PC-9 (cell line): ENCODE data around the gene IQSEC1. TPM values are rescaled to one million over a fixed set of nuclear protein-coding genes. Genes with fewer than 3 reads are reported as not detected.

ENCODE experiments used
- BruUV-seq: library from RNA; stranded (reverse); fragments of 400-500 nt; replicated peaks from 2 replicates; lab custom pipeline; 2021; lab: Mats Ljungman, UMichigan
- CTCF ChIA-PET: fragments of 300-600 bp; sonication (Branson Sonifier 250); formaldehyde crosslinking; loops from one replicate; lab custom pipeline; 2022; ENCODE audit warnings: antibody characterized with exemption; lab: Charles Lee
- POLR2A ChIA-PET: fragments of 300-600 bp; sonication (Branson Sonifier 250); formaldehyde crosslinking; loops from one replicate; lab custom pipeline; 2022; ENCODE audit warnings: antibody characterized with exemption; ENCODE audit not compliant: unreplicated experiment; lab: Charles Lee
- DNase-seq, 2 experiments: peaks; one replicate each; pipeline versions ENCODE4 v3.0.0 to v3.0.0-alpha.2; 2015 to 2022; ENCODE audit warnings: mixed read lengths in 1 of 2
- H2AFZ ChIP-seq: fragments of 200-600 bp; sonication (generic); 2 replicates; pipeline ENCODE4 v1.8.1; 2017; ENCODE audit warnings: antibody characterized with exemption
- H3F3A ChIP-seq: fragments of 200-600 bp; sonication (generic); 2 replicates; pipeline ENCODE4 v1.8.1; 2017; ENCODE audit warnings: antibody characterized with exemption, mild to moderate bottlenecking, low read depth; ENCODE audit not compliant: insufficient read depth
- H3K27ac ChIP-seq: fragments of 200-600 bp; sonication (generic); 2 replicates; pipeline ENCODE4 v1.6.1; 2016; ENCODE audit warnings: mixed run types
- H3K27me3 ChIP-seq: fragments of 200-600 bp; sonication (generic); 2 replicates; pipeline ENCODE4 v1.6.1; 2016; ENCODE audit warnings: low read depth, mixed run types; ENCODE audit not compliant: insufficient read depth
- H3K36me3 ChIP-seq: fragments of 200-600 bp; sonication (generic); 2 replicates; pipeline ENCODE4 v1.6.1; 2016; ENCODE audit warnings: low read depth, mixed run types
- H3K4me1 ChIP-seq: fragments of 200-600 bp; sonication (generic); replicated peaks from 2 replicates; pipeline ENCODE4 v1.6.1; 2016; ENCODE audit warnings: mixed run types; ENCODE audit not compliant: insufficient read depth
- H3K4me2 ChIP-seq: fragments of 200-600 bp; sonication (generic); 2 replicates; pipeline ENCODE4 v1.6.1; 2017; ENCODE audit warnings: mixed run types
- H3K4me3 ChIP-seq: fragments of 200-600 bp; sonication (generic); 2 replicates; pipeline ENCODE4 v1.6.1; 2016; ENCODE audit warnings: mixed run types
- H3K79me2 ChIP-seq: fragments of 200-600 bp; sonication (generic); 2 replicates; pipeline ENCODE4 v1.6.1; 2017; ENCODE audit warnings: low read depth, mixed run types
- H3K9me2 ChIP-seq: fragments of 200-600 bp; sonication (generic); 2 replicates; pipeline ENCODE4 v1.8.1; 2017; ENCODE audit warnings: mild to moderate bottlenecking; ENCODE audit not compliant: insufficient read depth
- H3K9me3 ChIP-seq: fragments of 200-600 bp; sonication (generic); 2 replicates; pipeline ENCODE4 v1.8.1; 2016; ENCODE audit warnings: low read depth; ENCODE audit not compliant: insufficient read depth
- H4K20me1 ChIP-seq: fragments of 200-600 bp; sonication (generic); 2 replicates; pipeline ENCODE4 v1.8.1; 2017; ENCODE audit not compliant: insufficient read depth
- CTCF ChIP-seq: fragments of 200-600 bp; sonication (generic); conservative IDR thresholded peaks from 2 replicates; pipeline ENCODE4 v1.6.1; 2017; ENCODE audit warnings: mixed run types, antibody characterized with exemption, mild to moderate bottlenecking, moderate library complexity
- EZH2 ChIP-seq: fragments of 200-600 bp; sonication (generic); IDR thresholded peaks from 2 replicates; pipeline ENCODE4 v1.8.0; 2017; ENCODE audit warnings: antibody characterized with exemption, low read depth
- intact Hi-C: fragments of 100-400 bp; cut with micrococcal nuclease; formaldehyde crosslinking; loops from one replicate; pipeline ENCODE4 v1.10.0; 2022; ENCODE audit not compliant: unreplicated experiment
- total RNA-seq: library from RNA; stranded (reverse); gene quantifications from 2 replicates; pipeline ENCODE4 v1.2.3, GENCODE V29; 2021

IQSEC1 gene
- total RNA-seq, 1 experiment from 2014 or later, result 30.7 TPM

DNA sequence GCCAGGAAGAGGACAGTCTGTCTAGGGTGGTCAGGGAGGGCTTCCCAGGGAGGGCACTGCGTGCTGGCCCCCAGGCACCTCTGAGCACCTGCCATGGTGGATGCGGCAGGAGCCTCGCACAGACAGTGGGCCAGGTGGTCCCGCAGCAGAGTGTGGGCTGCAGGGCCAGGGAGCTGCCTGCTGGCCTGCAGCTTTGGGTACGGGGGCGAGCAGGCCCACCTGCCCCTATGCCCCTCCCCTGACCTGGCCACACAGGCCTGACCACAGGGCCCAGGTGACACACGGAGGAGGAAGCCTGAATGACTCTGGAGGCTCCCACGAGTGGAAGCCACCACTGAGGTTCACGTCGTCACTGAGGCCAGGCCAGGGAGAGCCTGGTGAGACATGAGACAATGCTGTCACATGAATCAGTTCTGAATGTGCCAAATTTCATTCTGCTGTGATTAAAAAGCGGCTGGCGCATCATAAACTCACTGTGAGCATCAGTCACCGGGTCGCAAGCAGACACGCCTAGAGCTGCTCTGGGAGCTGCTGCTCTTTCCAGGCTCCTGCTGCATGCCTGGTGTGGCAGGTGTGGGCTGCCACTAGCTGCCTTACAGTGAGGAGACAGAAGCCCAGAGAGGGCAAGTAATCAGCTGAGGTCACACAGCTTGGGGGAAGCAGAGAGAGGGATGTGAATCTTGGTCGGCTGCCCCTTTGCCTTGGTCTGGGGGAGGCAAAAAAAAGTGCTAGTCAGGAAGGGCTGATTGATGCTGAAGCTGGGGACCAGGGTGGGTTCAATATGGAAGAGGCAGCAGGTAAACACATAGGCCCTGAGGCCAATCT lies 39.5 kb upstream of the IQSEC1 start:
- BruUV-seq, result no TSS peak
- ChIA-PET CTCF (interaction anchor here (0.6 kb wide), 1 partner anchor 33 kb away, joined by 3 read pairs; no protein-coding TSS in a partner anchor), POLR2A (no interaction called here)
- Histone ChIP-seq H4K20me1 (no peaks in the 10 kb centered on the region), H3K27ac (peak overlapping the region; percentile 82), H3K36me3 (no peaks in the 10 kb centered on the region), H3K4me3 (peak overlapping the region; percentile 31; the same call in 1 of the 2 replicates), H3F3A (peaks cover 49% of the 10 kb centered on the region), H3K4me1 (peaks cover 64% of the 10 kb centered on the region), H3K9me3 (no peaks in the 10 kb centered on the region), H3K27me3 (no peaks in the 10 kb centered on the region), H3K9me2 (no peaks in the 10 kb centered on the region), H3K79me2 (no peaks in the 10 kb centered on the region), H2AFZ (no peak overlapping the region), H3K4me2 (peak overlapping the region; percentile 72)
- TF ChIP-seq CTCF, result no peak
- no peak for TF ChIP-seq EZH2
- intact Hi-C loops, result loop anchor here (5.0 kb wide), 1 partner anchor 170 kb away; no protein-coding TSS in a partner anchor
- DNase-seq, result peak in 1 of 2 experiments; percentile 55

- no peak for TF ChIP-seq EZH2
- TF ChIP-seq CTCF, result no peak
- H3K27ac ChIP-seq, result peak overlapping the region; percentile 82
- peak; percentile 55 to 76 for DNase-seq
- no peaks in the 10 kb centered on the region for H3K9me3 ChIP-seq
- no peaks in the 10 kb centered on the region for H3K36me3 ChIP-seq
- CTCF ChIA-PET, result no interaction called here
- no peaks in the 10 kb centered on the region for H3K27me3 ChIP-seq
- intact Hi-C loops, result loop anchor here (5.0 kb wide), 1 partner anchor 170 kb away; no protein-coding TSS in a partner anchor
- POLR2A ChIA-PET, result no interaction called here
- H3K4me2 ChIP-seq, result peak overlapping the region; percentile 72
- no peaks in the 10 kb centered on the region for H4K20me1 ChIP-seq
- BruUV-seq, result no TSS peak
- H2AFZ ChIP-seq, result no peak overlapping the region
- peaks cover 54% of the 10 kb centered on the region for H3F3A ChIP-seq
- H3K9me2 ChIP-seq, result no peaks in the 10 kb centered on the region
- H3K4me1 ChIP-seq, result peaks cover 71% of the 10 kb centered on the region
- no peaks in the 10 kb centered on the region for H3K79me2 ChIP-seq
- H3K4me3 ChIP-seq, result peak overlapping the region; percentile 31; the same call in 1 of the 2 replicates
Measured at GRCh38 chr3:13111873-13112520, 38.8 kb upstream of the IQSEC1 start.

DNA sequence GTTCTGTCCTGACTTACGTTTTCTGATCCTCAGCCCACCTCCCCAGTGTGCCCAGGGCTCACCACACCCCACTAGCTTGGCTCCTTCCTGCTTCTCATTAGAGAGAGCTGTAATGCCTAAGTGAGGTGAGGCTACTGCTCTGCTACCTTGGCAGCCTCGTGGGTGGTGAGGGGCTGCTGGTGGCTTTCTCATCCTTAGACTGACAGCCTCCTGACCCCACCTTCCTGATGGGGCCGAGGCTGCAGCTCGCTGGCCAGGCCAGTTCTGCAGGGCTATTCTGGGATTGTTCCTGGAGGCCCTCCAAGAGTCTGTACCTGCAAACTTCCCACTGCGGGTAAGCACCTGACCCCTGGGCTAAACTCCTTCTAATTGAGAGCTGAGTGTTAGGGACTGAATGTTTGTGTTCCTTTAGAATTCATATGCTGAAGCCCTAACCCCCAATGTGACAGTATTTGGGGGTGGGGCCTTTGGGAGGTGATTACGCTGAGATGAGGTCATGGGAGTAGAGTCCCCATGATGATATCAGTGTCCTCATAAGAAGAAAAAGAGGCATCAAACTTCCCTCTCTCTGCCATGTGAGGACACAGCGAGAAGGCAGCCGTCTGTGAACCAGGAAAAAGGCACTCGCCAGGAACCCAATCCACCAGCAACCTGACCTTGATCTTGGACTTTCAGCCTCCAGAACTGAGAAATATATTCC lies 38.1 kb upstream of the IQSEC1 start:
- BruUV-seq, result no TSS peak
- peak; percentile 74 to 83 for DNase-seq
- CTCF ChIA-PET, result interaction anchor here (1.4 kb wide), 1 partner anchor 19 kb away, joined by 5 read pairs; no protein-coding TSS in a partner anchor
- Histone ChIP-seq H3K9me3 (no peaks in the 10 kb centered on the region), H4K20me1 (no peaks in the 10 kb centered on the region), H3K36me3 (no peaks in the 10 kb centered on the region), H3F3A (peaks cover 60% of the 10 kb centered on the region), H2AFZ (no peak overlapping the region), H3K27ac (peak overlapping the region; percentile 82), H3K4me2 (peak overlapping the region; percentile 72), H3K79me2 (no peaks in the 10 kb centered on the region), H3K27me3 (no peaks in the 10 kb centered on the region), H3K9me2 (no peaks in the 10 kb centered on the region), H3K4me3 (peak overlapping the region; percentile 31; the same call in 1 of the 2 replicates), H3K4me1 (peaks cover 78% of the 10 kb centered on the region)
- intact Hi-C loops, result loop anchor here (5.0 kb wide), 1 partner anchor 171 kb away; no protein-coding TSS in a partner anchor
- POLR2A ChIA-PET, result interaction anchor here (0.5 to 0.7 kb wide), 3 partner anchors 8 to 156 kb away, joined by 3 read pairs; no protein-coding TSS in a partner anchor
- TF ChIP-seq CTCF (no peak), EZH2 (no peak)
